K562 (cell line): ENCODE data around the gene CNPPD1. TPM values are rescaled to one million over a fixed set of nuclear protein-coding genes. Genes with fewer than 3 reads are reported as not detected.

Experiments
- ATAC-seq: fragments of 200-7000 bp; cut with Tn5 transposase; 3 replicates; pipeline ENCODE4 v1.9.1; 2020; ENCODE audit warnings: moderate library complexity
- BruUV-seq: library from RNA; stranded (reverse); fragments of 400-500 nt; replicated peaks from 2 replicates; lab custom pipeline; 2021; lab: Mats Ljungman, UMichigan
- CTCF ChIA-PET: fragments of 300-600 bp; formaldehyde crosslinking; extraction: SDS; loops from one replicate; lab custom pipeline; 2021; ENCODE audit warnings: low intra/inter-chr PET ratio; lab: Yijun Ruan, JAX
- POLR2A ChIA-PET: fragments of 300-600, 350-650 bp; sonication (Branson Sonifier 250); formaldehyde crosslinking; extraction: SDS; loops from one replicate; lab custom pipeline; 2021; ENCODE audit warnings: antibody characterized with exemption, inconsistent platforms; lab: Yijun Ruan, JAX
- DNase-seq, 4 experiments: peaks; one replicate each; pipeline versions ENCODE4 v3.0.0 to v3.0.0-alpha.2; 2011 to 2018; ENCODE audit warnings: low spot score in 3 of 4, mixed read lengths in 3 of 4; ENCODE audit errors: extremely low read depth in 1 of 4
- FAIRE-seq: peaks from 2 replicates; lab custom pipeline; 2011; peaks lifted over from hg19 to GRCh38; lab: Jason Lieb, UNC
- H2AFZ ChIP-seq: 2 replicates; pipeline ENCODE4 v1.6.0; 2011; ENCODE audit warnings: low read depth, low read length, control low read depth, inconsistent platforms
- H3K27ac ChIP-seq: fragments of 200-600 bp; 3 replicates; pipeline ENCODE4 v1.8.0; 2011; ENCODE audit warnings: low read depth, mild to moderate bottlenecking, control low read depth, inconsistent platforms, low read length, moderate library complexity, mixed read lengths; ENCODE audit errors: extremely low read depth
- H3K27me3 ChIP-seq, 2 experiments: fragments of 300-600 bp in 1 of 2; 2 replicates in 1 of 2; 3 replicates in 1 of 2; pipeline versions ENCODE4 v1.6.0 to v1.8.0; 2011; ENCODE audit warnings: inconsistent platforms in 2 of 2, low read length in 2 of 2, mild to moderate bottlenecking in 1 of 2, mixed read lengths in 1 of 2, moderate library complexity in 1 of 2; ENCODE audit not compliant: control insufficient read depth in 2 of 2, insufficient read depth in 2 of 2
- H3K36me3 ChIP-seq: fragments of 300-600 bp; 3 replicates; pipeline ENCODE4 v1.8.0; 2011; ENCODE audit warnings: mild to moderate bottlenecking, low read length, inconsistent platforms; ENCODE audit not compliant: control insufficient read depth, insufficient read depth
- H3K4me1 ChIP-seq, 2 experiments: fragments of 200-600 bp in 1 of 2; replicated peaks in 1 of 2; 2 replicates in 1 of 2; 3 replicates in 1 of 2; pipeline versions ENCODE4 v1.5.1 to v1.8.0; 2011; ENCODE audit warnings: inconsistent platforms in 2 of 2, low read length in 2 of 2, mild to moderate bottlenecking in 1 of 2, mixed read lengths in 1 of 2, moderate library complexity in 1 of 2; ENCODE audit not compliant: control insufficient read depth in 2 of 2, insufficient read depth in 2 of 2
- H3K4me2 ChIP-seq: 2 replicates; pipeline ENCODE4 v1.6.1; 2011; ENCODE audit warnings: low read length, control low read depth, inconsistent platforms, mixed read lengths; ENCODE audit not compliant: insufficient read depth
- H3K4me3 ChIP-seq: fragments of 200-600 bp; sonication (generic), shearing (Covaris generic); 2 replicates; pipeline ENCODE4 v1.5.1; 2016; ENCODE audit warnings: control low read depth, inconsistent platforms
- H3K79me2 ChIP-seq: fragments of 200-600 bp; 3 replicates; pipeline ENCODE4 v1.8.0; 2011; ENCODE audit warnings: low read length, inconsistent platforms; ENCODE audit not compliant: control insufficient read depth, insufficient read depth
- H3K9ac ChIP-seq, 2 experiments: 2 replicates each; pipeline versions ENCODE4 v1.6.0 to v1.6.1; 2011; ENCODE audit warnings: low read depth in 2 of 2, low read length in 2 of 2, control low read depth in 1 of 2, inconsistent platforms in 1 of 2, mild to moderate bottlenecking in 1 of 2, mixed read lengths in 1 of 2; ENCODE audit not compliant: insufficient read depth in 1 of 2
- H3K9me1 ChIP-seq: one replicate; pipeline ENCODE4 v1.6.0; 2011; ENCODE audit warnings: inconsistent platforms, mild to moderate bottlenecking, low read length, moderate library complexity; ENCODE audit not compliant: control insufficient read depth, insufficient read depth
- H3K9me3 ChIP-seq: replicated peaks from 2 replicates; pipeline ENCODE4 v1.5.1; 2011; ENCODE audit warnings: low read depth, low read length, inconsistent platforms; ENCODE audit not compliant: control insufficient read depth, insufficient read depth
- H4K20me1 ChIP-seq: replicated peaks from 2 replicates; pipeline ENCODE4 v1.6.1; 2011; ENCODE audit warnings: low read length, inconsistent platforms, mixed read lengths; ENCODE audit not compliant: control insufficient read depth, insufficient read depth
- ARID1B ChIP-seq: fragments of 450-650 bp; IDR thresholded peaks from 2 replicates; pipeline ENCODE4 v1.6.1; 2016; ENCODE audit warnings: antibody characterized with exemption, mild to moderate bottlenecking, inconsistent platforms
- MITF ChIP-seq: IDR thresholded peaks from 2 replicates; pipeline ENCODE4 v1.6.1; 2014; ENCODE audit warnings: antibody characterized with exemption
- NR2C1 ChIP-seq, 2 experiments: fragments of 450-650 bp; IDR thresholded peaks; 2 replicates each; pipeline ENCODE4 v1.6.1; 2017; ENCODE audit warnings: mild to moderate bottlenecking in 2 of 2, antibody characterized with exemption in 1 of 2, inconsistent platforms in 1 of 2, missing compliant biosample characterization in 1 of 2, missing genetic modification characterization in 1 of 2
- NR2C2 ChIP-seq, 2 experiments: fragments of 200-800 bp in 1 of 2; sonication (Bioruptor generic) in 1 of 2; sonication (generic) in 1 of 2; formaldehyde crosslinking in 1 of 2; IDR thresholded peaks; 2 replicates each; pipeline versions ENCODE4 v1.6.1 to v1.8.0; 2016 to 2022; ENCODE audit warnings: mild to moderate bottlenecking in 1 of 2, missing compliant biosample characterization in 1 of 2, missing genetic modification characterization in 1 of 2, missing genetic modification reagents in 1 of 2
- PHF20 ChIP-seq: fragments of 450-650 bp; IDR thresholded peaks from 2 replicates; pipeline ENCODE4 v1.6.1; 2018; ENCODE audit not compliant: partially characterized antibody
- RERE ChIP-seq: sonication (generic); formaldehyde crosslinking; IDR thresholded peaks from 2 replicates; pipeline ENCODE4 v1.8.0; 2023; ENCODE audit warnings: missing genetic modification reagents, mild to moderate bottlenecking, borderline replicate concordance
- SMAD2 ChIP-seq: fragments of 150-350 bp; IDR thresholded peaks from 2 replicates; pipeline ENCODE4 v1.6.1; 2014; ENCODE audit warnings: low read depth, mild to moderate bottlenecking, low read length
- SMARCC2 ChIP-seq: fragments of 450-650 bp; IDR thresholded peaks from 2 replicates; pipeline ENCODE4 v1.6.1; 2017; ENCODE audit warnings: antibody characterized with exemption, moderate library complexity, mild to moderate bottlenecking, low read depth
- SOX6 ChIP-seq: fragments of 450-650 bp; IDR thresholded peaks from 2 replicates; pipeline ENCODE4 v1.6.1; 2014; ENCODE audit warnings: mild to moderate bottlenecking
- TAL1 ChIP-seq: fragments of 450-650 bp; IDR thresholded peaks from 2 replicates; pipeline ENCODE4 v1.6.1; 2016; ENCODE audit warnings: mild to moderate bottlenecking
- ZNF408 ChIP-seq: fragments of 250-450 bp; sonication (Bioruptor Pico); IDR thresholded peaks from 2 replicates; pipeline ENCODE4 v1.4.0; 2020; ENCODE audit warnings: low read depth, mild to moderate bottlenecking, moderate library complexity
- WGBS: fragments of 100-300 bp; shearing (Covaris generic); methylation state at CpG from one replicate; pipeline ENCODE4 v1.1.6; 2016; ENCODE audit warnings: low coverage, mixed read lengths; ENCODE audit not compliant: insufficient coverage; ENCODE audit errors: missing lambda C conversion rate; 5-methylcytosine and 5-hydroxymethylcytosine counted together
- in situ Hi-C: fragments of 300-500 bp; cut with MboI; formaldehyde crosslinking; loops from 4 replicates; pipeline ENCODE4 v1.15.0; 2018; ENCODE audit warnings: inconsistent platforms, mixed read lengths
- intact Hi-C: fragments of 100-400 bp; cut with micrococcal nuclease; formaldehyde crosslinking; loops from 2 replicates; pipeline ENCODE4 v1.14.2; 2022
- polyA plus RNA-seq, 8 experiments: library from polyadenylated mRNA; depleted of rRNA in 4 of 8; stranded (reverse) in 5 of 8; unstranded in 3 of 8; fragments of >200 nt; fragmentation: Nextera tagmentation in 2 of 8; fragmentation: Illumina TruSeq in 1 of 8; extraction: Ambion mirVana in 2 of 8; extraction: Trizol in 1 of 8; gene quantifications; 2 replicates each; pipeline versions ENCODE4 v1.2.1 to v1.2.3, GENCODE V29; 2011 to 2014; ENCODE audit warnings: inconsistent platforms in 1 of 8, missing spikeins in 1 of 8
- total RNA-seq, 7 experiments: library from RNA; depleted of rRNA in 6 of 7; stranded (reverse); fragments of >200 nt in 6 of 7; fragmentation: Illumina TruSeq in 2 of 7; extraction: Trizol in 2 of 7; gene quantifications; 2 replicates each; pipeline versions ENCODE4 v1.2.1 to v1.2.3, GENCODE V29; 2011 to 2021; ENCODE audit warnings: low replicate concordance in 1 of 7

CNPPD1 gene
- total and polyA plus RNA-seq, 9 of the 15 experiments (the other 6 are each of a cell fraction or from before 2014, with no cell fraction given) = 9.9 to 53.5 (median 27.0) TPM

- TF ChIP-seq MITF = no peak
- TF ChIP-seq TAL1 = 0 out of 2 replicates have a peak, but pooled peaks have one; percentile 4
- TF ChIP-seq SOX6 = peak; percentile 43; the same call in 1 of the 2 replicates
- TF ChIP-seq PHF20 = no peak
- peak; percentile 36; the same call in 1 of the 2 replicates for TF ChIP-seq ARID1B
- TF ChIP-seq NR2C2 (CRISPR knock-in tag; IDR thresholded peaks at IDR 0.05) = no peak
- TF ChIP-seq NR2C2 (tag; IDR thresholded peaks at IDR 0.05) = no peak
- TF ChIP-seq NR2C1 (IDR thresholded peaks at IDR 0.05) = no peak
- TF ChIP-seq NR2C1 (tag; IDR thresholded peaks at IDR 0.05) = no peak
Measured at GRCh38 chr2:219128396-219128795, 48.3 kb downstream of the CNPPD1 start (continued).

GRCh38 chr2:219127037-219127635 is 49.6 kb downstream of the CNPPD1 start:
- ATAC-seq (no peak), DNase-seq (no peak), FAIRE-seq (no peak)
- ChIA-PET POLR2A (interaction anchor here (1.0 kb wide), 1 partner anchor 9 kb away, joined by 5 read pairs; no protein-coding TSS in a partner anchor), CTCF (no interaction called here)
- TF ChIP-seq SMARCC2 (no peak), SMAD2 (no peak), RERE (CRISPR knock-in tag) (no peak), ZNF408 (CRISPR knock-in tag) (no peak)
- no peaks in the 10 kb centered on the region for H3K27me3 ChIP-seq
- intact Hi-C loops (no loop called here), in situ Hi-C loops (no loop called here)
- H3K9ac ChIP-seq = no peak overlapping the region
- H3K27ac ChIP-seq = no peak overlapping the region
- no TSS peak for BruUV-seq
- no peaks in the 10 kb centered on the region for H3K36me3 ChIP-seq
- no peaks in the 10 kb centered on the region for H4K20me1 ChIP-seq
- peaks cover 21 to 35% of the 10 kb centered on the region in 2 experiments for H3K4me1 ChIP-seq
- H3K9me1 ChIP-seq = peaks cover 3% of the 10 kb centered on the region
- H3K4me2 ChIP-seq = no peak overlapping the region
- no peak overlapping the region for H3K4me3 ChIP-seq
- WGBS = 44% methylated on average over 2 of the region's 2 CpGs
- H3K79me2 ChIP-seq = no peaks in the 10 kb centered on the region
- no peaks in the 10 kb centered on the region for H3K9me3 ChIP-seq
- H2AFZ ChIP-seq = no peak overlapping the region
